Measurements from ENCODE around the gene ZNF438.
"Not testable (repeated sequence)": the region's sequence is repeated elsewhere in the genome, so short reads cannot be mapped to it uniquely, and the experiment has no call there.

The ZNF438 gene

DNA sequence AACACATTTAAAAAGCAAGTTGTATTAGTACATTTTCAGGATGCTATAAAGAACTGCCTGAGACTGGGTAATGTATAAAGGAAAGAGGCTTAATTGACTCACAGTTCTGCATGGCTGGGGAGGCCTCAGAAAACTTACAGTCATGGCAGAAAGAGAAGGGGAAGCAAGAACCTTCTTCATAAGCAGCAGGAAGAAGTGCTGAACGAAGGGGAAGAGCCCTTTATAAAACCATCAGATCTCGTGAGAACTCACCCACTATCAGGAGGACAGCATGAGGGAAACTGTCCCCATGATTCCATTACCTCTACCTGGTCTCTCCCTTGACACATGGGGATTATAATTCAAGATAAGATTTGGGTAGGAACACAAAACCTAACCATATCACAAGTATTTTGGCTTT, 7.3 kb upstream of the ZNF438 start:
- not testable (repeated sequence) for DNase-seq

DNA sequence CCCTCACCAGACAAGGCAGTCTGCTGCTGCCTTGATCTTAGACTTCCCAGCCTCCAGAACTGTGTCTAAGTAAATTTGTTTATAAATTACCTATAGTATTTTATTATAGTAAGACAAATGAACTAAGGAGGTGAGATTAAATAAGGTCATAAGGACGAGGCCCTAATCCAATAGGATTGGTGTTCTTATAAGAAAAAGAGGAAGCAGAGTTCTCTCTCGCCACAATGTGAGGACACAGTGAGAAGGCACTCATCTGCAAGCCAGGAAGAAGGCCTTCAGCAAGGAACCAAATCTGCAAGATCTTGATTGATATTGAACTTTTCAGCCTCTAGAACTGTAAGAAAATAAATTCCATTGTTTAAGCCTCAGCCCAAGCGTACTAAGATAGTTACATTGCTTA, 6.1 kb upstream of the ZNF438 start:
- DNase-seq, result no peak

DNA sequence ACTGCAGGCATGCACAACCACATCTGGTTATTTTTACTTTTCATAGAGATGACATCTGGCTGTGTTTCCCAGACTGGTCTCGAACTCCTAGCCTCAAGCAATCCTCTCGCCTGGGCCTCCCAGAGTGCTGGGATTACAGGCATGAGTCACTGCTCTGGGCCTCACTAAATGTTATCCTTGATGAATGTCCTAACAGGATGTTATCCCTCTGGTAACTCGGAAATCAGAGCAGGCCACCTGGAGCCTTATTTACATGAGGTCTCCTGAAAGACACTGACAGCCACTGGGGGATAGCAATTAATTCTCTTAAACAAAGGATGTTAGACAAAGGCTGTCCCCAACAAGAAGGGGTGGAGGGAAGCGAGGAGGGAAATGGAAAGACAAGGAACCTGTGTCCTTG, 4.5 kb upstream of the ZNF438 start:
- no peak for DNase-seq

DNA sequence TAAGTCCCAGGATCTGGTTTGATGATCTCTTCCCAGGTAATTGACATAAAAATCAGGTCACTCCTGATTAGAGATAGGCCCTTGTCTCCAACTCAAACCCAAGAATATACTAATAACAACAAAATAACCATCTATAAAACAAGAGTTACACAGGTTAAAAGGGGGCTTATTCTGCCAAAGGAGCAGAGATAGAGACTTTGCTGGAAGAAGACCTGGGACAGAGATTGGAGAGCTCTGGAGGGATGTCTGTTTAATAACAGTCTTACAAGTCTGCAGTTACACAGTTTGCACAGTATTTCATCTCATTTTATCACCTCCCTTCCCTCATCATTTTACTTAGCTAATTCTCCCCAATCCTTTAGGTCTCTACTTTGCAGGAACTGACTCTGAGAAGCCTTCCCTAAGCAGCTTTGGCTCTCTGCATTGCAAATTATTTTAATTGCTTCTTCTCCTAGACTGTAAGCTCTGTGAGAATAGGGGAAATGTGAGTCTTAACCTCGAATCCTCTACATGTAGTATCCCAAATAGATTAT, 3.7 kb upstream of the ZNF438 start:
- DNase-seq, result no peak

DNA sequence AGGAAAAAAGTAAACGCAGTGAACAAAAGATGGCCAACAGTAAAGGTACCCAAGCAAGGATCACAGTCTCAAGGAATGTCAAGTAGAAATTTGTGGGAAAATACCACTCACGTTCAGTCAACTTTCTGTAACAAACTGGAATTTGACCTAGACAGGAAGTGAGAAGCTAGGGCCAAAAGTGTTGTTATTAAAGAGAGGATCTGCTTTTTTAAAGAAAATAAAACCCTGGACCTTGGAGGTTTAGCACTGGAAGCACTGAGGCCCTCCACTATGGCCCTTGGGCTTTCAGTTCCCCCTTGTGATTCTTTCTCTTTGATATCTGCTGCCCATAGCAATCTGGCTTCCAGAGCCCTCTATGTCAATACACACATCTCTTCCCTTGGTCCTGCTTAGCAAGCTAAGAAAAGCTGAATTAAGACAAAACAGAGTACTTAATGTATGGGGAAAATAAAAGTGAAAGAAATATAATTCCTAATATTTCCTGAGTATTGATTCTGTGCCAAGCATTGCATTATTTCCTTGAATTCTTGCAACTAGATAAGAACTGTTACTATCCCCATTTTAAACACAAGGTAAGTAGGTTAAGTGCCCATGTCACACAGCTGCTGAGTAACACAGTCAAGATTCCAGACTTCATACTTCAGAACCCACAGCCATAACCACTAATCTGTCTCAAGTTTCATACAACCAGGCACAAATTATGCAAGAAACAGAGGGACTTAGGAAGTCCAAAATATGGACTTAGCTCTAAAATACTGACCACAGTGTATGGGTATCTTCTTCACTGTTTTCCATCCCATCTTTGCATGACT, 2.6 kb upstream of the ZNF438 start:
- DNase-seq, result no peak

DNA sequence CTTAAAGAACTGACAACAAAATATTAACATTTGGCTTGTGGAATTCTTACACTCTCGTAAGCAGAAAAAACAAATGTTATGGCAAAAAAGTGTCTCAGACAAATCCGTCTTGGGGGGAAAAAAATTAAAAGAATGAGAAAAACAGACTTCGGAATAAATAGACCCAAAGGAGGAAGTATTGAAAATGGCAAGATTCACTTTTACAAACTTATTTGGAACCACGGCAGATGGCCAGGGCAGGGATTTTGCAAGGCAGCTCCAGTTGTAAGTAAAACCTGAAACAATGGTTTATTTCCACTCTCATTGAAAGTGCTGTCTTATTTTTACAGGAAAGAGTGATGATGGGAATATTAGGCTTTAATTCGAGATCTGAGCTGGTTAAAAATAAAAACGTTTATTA, 1.5 kb upstream of the ZNF438 start:
- no peak for DNase-seq

DNA sequence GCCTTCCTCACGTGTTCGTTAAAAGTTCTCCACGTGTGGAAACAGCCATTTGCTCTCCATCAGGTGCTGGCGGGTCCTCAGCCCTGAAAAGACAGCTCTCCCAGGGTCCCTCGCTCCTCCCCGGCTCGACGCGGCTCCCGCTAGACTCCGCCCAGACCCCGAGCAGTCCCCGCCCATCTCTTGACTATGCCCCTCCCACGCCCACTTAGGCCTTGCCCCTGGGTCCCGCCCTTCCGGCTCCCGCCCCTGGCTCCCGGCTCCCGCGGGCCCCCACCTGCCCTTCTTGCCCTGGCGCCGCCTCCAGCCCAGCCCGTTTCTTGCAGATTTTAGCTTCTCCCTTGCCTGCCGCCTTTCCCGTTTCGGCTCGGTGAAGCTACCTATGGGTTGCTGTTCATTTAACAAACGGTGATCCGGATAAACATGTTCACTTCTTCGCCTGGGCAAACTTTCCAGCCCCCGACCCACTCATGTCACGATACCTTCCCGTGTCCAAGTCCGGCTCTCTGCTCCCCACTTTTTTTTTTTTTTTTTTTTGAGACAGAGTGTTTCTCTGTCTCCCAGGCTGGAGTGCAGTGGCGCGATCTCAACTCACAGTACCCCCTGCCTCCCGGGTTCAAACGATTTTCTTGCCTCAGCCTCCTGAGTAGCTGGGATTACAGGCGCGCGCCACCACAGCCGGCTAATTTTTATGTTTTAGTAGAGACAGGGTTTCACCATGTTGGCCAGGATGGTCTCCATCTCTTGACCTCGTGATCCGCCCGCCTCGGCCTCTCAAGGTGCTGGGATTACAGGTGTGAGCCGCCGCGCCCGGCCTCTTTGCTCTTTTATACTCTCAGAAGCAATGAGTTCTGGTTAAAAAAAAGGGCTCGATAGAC, 830 bp upstream of the ZNF438 start:
- DNase-seq, result peak; percentile 75

DNA sequence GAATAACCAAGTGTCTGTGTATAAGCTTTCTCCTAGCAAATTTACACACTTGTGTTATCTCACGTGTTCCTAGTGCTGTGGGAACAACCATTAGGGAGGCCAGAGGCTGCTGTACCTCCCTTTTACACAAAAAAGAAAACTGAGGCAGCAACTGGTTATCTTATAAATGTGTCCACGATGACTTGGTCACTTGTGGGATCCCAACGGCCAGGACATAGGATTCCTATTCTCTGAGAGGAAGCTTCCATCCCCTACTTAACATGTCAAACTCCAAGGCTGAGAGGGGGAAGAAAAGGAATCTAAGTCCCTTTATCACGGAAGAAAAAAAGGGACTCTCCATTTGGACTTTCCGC, 484 bp downstream of the ZNF438 start:
- DNase-seq, result no peak

DNA sequence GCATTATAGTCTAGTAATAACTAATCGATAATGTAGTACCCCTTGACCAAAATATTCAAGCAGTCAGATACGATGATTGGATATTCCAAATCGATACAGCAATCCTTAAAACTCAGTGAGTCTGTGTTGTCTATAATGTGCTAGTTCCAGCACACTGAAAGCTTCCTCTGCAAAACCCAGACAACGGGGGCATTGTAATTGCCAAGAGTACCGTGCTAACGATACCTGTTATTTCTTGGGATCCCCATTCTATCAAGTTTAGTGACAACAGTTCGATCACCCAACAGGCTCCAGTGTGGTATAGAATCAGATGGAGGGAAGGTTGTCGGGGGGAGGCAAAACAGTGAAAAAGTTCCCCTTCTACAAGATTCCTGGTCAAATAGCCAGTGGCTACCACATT, 865 bp downstream of the ZNF438 start:
- no peak for DNase-seq

DNA sequence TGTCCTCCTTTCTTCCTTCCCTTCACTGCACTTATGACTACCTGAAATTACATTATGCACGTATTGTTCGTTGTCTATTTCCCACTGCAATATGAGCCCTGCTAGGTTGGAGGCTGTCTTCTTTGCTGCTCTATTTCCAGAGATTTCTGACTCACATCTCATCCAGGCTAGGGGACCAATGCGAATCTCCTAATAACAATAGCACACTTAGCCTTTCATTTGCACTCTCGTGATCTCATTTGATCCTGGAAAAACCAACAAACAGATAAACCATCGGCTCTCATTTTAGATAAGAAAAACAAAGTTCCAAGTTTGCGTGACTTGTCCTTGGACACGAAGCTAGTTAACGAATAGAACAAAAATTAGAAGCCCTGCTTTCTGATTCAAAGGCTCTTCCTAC, 1.4 kb downstream of the ZNF438 start:
- no peak for DNase-seq

DNA sequence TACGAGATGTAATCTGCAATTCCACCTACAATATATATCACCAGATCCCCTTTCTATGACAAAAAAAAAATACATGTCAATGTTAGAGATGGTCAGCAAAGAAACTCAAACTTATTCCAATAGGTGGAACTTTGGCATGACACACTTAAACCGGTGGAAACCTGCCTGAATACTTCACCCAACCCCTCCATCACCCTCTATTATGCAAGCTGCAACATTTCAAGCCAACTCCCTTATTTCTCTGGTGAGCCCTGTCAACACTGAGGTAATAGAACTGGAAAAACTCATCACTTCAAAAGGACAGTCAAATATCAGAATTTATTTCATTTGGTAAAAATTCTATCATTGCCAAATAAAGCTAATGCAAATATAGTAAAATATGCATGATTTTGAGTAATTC, 3.6 kb downstream of the ZNF438 start:
- DNase-seq, result no peak

DNA sequence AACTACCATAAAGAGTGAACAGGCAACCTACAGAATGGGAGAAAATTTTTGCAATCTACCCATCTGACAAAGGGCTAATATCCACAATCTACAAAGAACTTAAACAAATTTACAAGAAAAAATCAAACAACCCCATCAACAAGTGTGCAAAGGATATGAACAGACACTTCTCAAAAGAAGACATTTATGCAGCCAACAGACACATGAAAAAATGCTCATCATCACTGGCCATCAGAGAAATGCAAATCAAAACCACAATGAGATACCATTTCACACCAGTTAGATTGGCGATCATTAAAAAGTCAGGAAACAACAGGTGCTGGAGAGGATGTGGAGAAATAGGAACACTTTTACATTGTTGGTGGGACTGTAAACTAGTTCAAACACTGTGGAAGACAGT, 5.4 kb downstream of the ZNF438 start:
- not testable (repeated sequence) for DNase-seq

DNA sequence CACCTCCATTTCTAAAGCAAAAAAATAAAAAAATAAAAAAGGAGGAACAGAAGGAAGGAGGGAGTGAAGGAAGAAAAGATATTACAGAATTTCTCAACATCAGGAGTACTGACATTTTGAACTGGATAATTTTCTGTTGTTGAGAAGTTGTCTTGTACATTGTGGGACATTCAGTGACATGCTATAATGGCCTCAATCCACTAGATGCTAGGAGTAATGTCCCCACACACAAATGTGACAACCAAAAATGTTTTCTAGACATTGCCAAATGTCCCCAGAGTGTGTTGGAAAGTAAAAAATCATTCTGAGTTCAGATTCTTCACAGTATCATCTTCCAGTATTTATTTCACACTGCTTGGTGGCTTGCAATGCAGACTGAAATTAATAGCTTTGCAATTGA, 6.5 kb downstream of the ZNF438 start:
- DNase-seq, result no peak

DNA sequence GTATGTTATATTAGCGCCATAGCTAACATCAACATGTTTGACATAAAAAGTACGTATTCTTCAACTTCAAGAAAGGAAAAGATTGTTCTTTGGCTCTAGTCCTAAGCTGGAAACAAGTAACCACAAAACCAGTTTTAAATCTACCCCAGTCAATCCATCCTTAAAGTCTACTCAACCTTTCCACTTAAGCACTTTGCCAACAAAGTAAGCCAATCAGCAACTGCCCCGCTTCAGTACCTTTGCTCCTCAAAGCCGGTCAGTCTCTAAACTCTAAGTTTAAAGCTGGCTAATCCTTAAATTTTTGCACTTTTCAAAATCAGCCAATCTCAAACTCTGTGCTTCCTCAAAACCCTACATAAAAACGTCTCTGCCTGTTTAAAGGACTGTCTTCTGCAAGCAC, 8.1 kb downstream of the ZNF438 start:
- DNase-seq, result no peak

DNA sequence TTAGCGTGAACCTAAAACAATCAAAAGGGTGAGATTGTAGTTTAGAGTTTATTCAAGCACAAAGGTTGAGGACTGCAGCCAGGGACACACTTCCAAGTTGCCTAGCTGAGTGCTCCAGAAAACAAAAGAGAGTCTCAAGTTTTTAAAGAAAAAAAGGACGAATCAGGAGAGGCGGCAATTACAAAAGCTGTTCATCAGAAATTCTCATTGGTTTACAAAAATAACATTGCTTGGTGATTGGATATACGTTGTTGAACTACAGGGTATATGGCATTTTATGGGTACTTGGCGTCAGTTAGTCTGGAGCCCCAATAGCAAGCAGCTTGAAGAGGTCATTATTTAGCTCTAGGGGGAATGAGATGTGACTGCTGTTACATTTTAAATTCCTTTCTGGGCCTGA, 11.5 kb downstream of the ZNF438 start:
- DNase-seq, result no peak

DNA sequence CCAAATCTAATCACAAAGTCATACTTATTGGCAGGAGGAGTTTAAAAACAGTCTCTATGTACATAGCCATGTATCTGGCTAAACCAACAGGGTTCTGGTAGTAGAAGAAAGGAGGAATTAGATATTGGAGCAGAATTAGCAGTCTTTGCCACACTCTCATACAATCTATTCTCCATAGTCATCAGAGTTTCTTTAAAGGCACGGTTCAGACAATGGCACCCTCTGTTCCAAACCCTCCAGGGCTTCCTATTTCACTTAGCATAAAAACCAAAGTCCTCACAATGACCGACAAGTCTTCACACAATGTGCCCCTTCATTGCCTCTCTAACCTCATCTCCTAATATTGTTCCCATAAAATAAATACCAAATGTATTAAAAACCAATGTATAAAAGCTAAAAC, 12.7 kb downstream of the ZNF438 start:
- peak; percentile 65 for DNase-seq

DNA sequence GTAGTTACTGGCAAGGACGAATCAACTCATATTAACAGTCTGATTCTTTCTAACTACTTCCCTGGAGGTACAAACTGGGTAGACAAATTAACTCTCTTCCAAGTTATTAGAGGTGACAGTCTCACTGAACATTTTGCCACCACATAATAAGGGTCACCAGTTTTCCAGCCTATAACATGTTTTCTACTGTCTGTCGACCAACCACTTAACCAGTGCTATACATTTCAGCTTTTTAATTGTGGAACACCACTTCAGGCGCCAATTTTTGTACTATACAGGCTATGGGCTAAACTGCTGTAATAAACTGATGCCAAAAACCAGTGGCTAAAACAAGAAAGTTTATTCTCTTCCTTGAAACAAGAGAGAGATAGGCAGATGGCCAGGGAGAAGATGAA, 13.3 kb downstream of the ZNF438 start:
- no peak for DNase-seq

DNA sequence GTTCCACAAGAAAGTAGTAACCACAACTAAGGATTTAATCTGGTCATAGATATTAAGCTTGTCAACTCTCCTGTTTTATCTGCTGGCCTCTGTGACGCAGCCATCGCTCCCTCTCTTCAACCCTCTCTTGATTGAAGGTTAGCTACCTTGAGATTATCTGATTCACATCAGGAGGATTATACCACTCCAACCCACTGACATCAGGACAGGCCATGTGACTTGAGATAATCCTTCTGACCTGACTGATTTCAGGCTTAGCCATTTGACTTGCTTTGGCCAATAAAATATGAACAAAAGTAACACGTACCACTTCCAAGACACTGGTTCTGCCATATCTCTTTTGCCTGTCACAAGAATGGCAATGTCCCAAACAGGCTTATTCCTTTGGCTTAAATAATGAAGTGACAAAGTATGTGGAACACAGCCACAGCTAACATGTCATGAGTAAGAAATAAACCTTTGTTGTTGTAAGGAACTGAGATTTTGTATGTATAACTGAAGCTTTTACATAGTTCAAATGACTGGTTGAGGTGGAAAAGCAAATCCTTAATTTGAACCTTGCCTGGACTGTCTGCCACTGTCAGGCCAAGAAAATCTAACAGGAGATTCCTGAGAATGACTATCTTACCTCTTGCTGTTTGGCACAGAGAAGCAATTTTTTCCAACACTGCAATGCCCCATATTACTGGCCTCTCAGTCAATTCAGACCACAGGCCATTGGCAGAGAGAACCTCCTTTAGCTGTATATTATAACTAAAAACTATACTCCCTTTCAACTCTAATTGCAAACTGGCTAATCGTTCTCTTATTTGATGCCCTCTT, 13.9 kb downstream of the ZNF438 start:
- DNase-seq, result no peak

DNA sequence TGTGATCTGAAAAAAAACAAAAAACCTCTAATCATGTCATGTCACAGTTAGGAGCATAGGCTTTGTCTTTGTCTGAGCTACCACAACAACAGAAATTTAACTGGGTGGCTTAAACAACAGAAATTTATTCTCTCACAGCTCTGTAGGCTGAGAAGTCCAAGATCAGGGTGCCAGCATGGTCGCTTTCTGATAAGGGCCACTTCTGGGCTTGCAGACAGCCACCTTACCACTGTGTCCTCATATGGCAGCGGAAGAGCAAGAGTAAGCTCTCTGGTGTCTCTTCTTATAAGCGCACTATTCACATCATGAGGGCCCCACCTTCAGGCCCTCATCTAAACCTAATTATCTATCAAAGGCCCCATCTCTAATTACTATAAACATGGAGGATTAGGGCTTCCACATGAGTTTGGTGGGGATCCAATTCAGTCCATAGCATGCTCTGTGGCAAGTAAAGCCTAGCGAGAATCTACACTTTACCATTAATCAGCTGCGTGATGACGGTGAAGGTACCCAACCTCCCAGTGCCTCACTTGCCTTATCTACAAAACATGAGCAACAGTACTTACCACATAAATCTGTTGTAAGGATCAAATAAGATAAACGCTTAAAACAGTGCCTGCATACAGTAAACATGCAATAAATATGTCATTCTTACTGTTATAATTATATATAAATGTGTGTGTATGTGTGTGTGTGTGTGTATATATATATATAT, 17.3 kb downstream of the ZNF438 start:
- DNase-seq, result no peak

DNA sequence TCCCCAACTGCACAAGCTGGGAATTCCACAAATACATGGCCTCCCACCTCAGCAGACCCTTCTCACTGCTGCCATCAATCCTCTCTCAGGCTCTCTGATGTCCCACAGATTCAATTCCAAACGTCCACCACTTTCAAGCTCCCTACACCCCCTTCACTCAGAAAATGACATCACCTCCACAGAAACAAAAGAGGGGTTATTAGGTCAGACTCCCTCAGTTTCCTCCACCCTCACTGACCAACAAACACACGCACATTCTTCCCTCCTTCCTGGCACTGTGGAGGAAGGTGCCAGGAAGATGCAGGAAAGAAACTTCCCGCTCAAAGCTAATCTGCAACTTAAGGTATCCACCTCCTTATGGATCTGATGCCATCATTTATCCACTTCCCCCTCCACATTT, 18.3 kb downstream of the ZNF438 start:
- DNase-seq, result no peak

DNA sequence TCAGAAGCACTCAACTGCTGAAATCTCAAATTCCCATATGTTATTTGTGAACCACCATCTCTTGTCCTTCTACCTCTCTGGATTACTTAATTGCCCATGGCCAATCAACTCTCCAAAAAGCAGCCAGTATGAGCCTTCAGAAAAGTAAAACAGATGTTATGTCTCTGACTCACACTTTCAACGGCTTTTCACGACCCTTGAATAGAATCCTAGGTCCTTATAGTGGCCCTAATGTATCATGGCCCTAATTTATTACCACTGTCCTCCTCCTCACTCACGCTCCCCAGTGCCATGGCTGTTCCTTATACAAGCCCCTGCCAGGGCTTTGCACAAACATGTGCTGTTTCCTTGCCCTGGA, 20.0 kb downstream of the ZNF438 start:
- no peak for DNase-seq

DNA sequence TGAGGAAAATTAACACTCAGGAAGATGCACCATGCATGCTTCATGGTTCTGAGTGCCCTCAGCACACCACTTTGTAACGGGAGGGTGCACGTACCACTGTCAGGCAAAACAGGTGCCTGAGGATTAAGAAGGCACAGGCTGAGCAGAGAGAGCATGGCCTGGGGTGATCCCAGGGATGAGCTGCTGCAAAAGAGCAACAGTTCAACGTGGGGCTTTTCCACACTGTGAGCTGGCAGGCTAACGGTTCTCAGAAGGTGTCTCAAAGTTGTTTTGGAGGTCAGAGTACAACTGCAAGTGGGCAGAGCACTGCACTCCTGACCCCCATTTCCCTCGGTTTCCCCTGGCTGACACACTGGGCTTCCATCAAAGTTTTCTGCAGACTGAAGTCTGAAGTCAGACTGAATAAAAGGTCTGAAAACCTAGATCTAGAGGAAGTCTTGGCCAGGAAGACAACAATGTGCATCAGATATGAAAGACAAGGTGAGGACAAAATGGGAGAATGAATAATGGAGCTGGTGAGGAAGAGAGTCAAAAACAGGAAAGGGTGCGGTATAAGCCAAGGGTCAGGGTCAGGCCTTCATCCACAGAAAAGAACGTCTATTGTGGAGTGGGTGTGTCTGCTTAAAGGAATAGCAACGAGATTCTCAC, 20.5 kb downstream of the ZNF438 start:
- no peak for DNase-seq

Data from NCI-H1048 (cell line).